IgD-negative memory B cell (primary cell): ENCODE results near the gene PDCD1LG2. TPM values are rescaled to one million over a fixed set of nuclear protein-coding genes. Genes with fewer than 3 reads are reported as not detected.
A peak's percentile ranks its signal among the peaks of the same experiment; 100 is the strongest.

ENCODE experiments used
- H3K27ac Mint-ChIP-seq, 3 donors: one replicate each; pipeline ENCODE4 v1.8.0; 2020 to 2022; ENCODE audit warnings: mild to moderate bottlenecking in 3 of 3, mixed read lengths in 3 of 3, moderate library complexity in 1 of 3
- H3K27me3 Mint-ChIP-seq: one replicate; pipeline ENCODE4 v1.8.0; 2021; ENCODE audit warnings: mixed read lengths
- H3K36me3 Mint-ChIP-seq: one replicate; pipeline ENCODE4 v1.8.0; 2020; ENCODE audit warnings: mild to moderate bottlenecking, mixed read lengths
- H3K4me1 Mint-ChIP-seq, 3 donors: one replicate each; pipeline ENCODE4 v1.8.0; 2020 to 2022; ENCODE audit warnings: mixed read lengths in 3 of 3, mild to moderate bottlenecking in 1 of 3
- H3K4me3 Mint-ChIP-seq, 4 donors: one replicate each; pipeline ENCODE4 v1.8.0; 2020 to 2022; ENCODE audit warnings: mild to moderate bottlenecking in 4 of 4, mixed read lengths in 4 of 4, moderate library complexity in 3 of 4
- H3K9me3 Mint-ChIP-seq, 3 donors: one replicate each; pipeline ENCODE4 v1.8.0; 2020 to 2021; ENCODE audit warnings: mixed read lengths in 3 of 3, mild to moderate bottlenecking in 1 of 3
- polyA plus RNA-seq: library from polyadenylated mRNA; unstranded; fragments of 300-500 nt; fragmentation: Illumina TruSeq; gene quantifications from one replicate; pipeline ENCODE4 v1.2.3, GENCODE V29; 2021

Gene PDCD1LG2
- polyA plus RNA-seq, 1 donor from 2014 or later = 0.18 TPM

DNA sequence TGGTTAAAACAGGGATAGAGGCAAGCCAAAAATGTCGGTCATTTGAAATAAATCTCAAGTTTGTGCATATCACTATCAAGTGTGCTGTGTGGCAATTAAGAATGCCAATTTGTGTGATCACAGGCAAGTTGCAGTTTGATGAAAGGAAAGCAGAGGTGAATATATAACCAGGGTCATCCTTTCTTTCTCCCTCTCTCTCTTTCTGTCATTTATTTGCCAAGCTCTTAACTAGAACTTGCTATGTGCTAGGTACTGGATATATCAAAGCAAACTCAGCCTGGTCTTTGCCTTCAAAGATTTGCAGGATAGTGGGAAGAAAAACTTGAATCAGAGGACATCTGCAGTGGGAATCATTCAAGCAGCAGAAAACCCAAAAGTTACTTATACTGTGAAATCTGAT is 22.0 kb downstream of the PDCD1LG2 start:
- H3K36me3 Mint-ChIP-seq = peaks cover 3% of the 10 kb centered on the region
- peak overlapping the region in 2 of 4 donors; percentile 13 to 82 for H3K4me3 Mint-ChIP-seq
- H3K4me1 Mint-ChIP-seq = peaks cover 41 to 59% (median 55%) of the 10 kb centered on the region in 3 donors
- no peak overlapping the region for H3K27ac Mint-ChIP-seq
- H3K27me3 Mint-ChIP-seq = peaks cover 6% of the 10 kb centered on the region
- H3K9me3 Mint-ChIP-seq = no peaks in the 10 kb centered on the region

DNA sequence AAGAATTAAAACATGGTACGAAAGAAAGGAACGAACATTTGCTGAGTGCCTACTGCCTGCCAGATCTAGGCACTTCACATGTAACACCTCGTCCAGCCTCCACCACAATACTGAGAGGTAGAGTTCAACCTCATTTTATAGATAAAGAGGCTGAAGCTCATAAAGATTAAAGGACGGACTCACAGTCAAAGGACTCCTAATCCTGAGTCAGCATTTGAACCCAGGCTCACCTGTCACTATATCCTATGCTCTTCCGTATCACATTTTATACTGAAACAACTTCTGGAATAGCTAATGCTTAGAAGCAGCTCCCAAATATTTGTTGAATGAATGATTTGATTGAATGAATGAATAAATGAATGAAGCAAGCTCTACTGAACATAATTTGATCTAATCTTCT is 22.5 kb downstream of the PDCD1LG2 start:
- Mint-ChIP-seq H3K9me3 (no peaks in the 10 kb centered on the region), H3K4me1 (peaks cover 41 to 59% (median 55%) of the 10 kb centered on the region in 3 donors), H3K27me3 (peaks cover 6% of the 10 kb centered on the region), H3K36me3 (peaks cover 3% of the 10 kb centered on the region), H3K27ac (no peak overlapping the region), H3K4me3 (peak overlapping the region in 1 of 4 donors; percentile 11)

DNA sequence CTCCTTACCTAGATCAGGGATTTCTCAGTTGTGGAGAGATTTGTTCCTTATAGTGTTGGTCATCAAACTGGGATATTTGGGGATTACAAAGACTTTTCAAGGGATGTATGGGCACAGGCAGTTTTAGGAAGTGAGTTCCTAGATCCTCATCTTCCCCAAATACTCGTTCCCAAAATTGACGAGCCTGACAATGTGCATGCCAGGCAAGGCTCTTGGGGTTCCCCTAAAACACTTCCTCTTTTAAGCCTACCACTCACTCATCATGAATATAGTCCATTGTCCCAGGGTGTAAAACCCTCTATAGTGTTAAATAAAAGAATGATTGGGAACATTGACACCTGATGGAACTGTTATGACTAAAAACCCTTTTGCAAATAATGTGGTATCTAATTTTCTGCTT is 26.4 kb downstream of the PDCD1LG2 start:
- Mint-ChIP-seq H3K27ac (peak overlapping the region in 1 of 3 donors; percentile 65), H3K4me1 (peaks cover 19 to 37% (median 31%) of the 10 kb centered on the region in 3 donors), H3K4me3 (peak overlapping the region in 1 of 4 donors; percentile 60), H3K27me3 (peaks cover 2% of the 10 kb centered on the region), H3K9me3 (no peaks in the 10 kb centered on the region), H3K36me3 (peaks cover 3% of the 10 kb centered on the region)

DNA sequence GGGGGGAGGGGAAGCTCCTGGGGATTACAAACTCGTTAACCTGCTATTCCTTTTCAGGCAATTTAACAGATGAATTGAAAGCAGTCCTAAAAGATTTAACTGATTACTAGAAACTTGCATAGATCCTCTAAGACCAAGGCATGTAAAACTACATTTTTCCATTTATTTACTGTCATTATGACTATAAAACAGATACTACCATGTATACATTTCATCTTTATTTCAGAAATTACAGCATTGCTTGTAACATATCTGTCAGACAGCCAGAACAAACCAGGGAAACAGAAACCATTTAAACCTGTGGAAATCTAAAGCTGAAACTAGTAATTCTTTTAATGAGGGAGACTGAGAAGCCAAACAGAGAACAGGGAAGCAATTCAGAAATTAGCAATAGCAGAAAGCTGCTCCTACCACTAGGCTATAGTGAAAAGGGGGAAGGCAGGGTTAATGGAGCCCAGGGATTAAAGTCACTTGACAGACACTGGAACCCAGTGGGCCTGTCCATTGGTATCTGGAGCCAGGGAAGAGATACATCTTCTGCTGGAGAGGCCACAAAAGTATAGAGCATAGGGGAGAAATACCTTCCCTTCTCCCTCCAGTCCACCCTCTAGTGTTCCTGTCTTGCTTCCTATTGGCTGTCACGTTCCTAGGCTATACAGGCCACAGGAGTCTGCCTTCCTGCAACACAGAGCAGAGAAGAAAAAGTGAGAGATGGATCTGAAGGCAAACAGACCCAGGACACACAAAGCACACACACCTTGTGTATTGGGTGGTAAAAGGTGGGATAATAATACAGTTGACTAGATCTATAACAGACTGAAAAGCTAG is 33.8 kb downstream of the PDCD1LG2 start:
- H3K4me1 Mint-ChIP-seq = peaks cover 0 to 8% (median 5%) of the 10 kb centered on the region in 3 donors
- H3K27ac Mint-ChIP-seq = no peak overlapping the region
- H3K9me3 Mint-ChIP-seq = peaks cover 0 to 3% (median 0%) of the 10 kb centered on the region in 3 donors
- no peak overlapping the region for H3K4me3 Mint-ChIP-seq
- peaks cover 2% of the 10 kb centered on the region for H3K36me3 Mint-ChIP-seq
- no peaks in the 10 kb centered on the region for H3K27me3 Mint-ChIP-seq

GRCh38 chr9:5549658-5550650 is 39.6 kb downstream of the PDCD1LG2 start:
- H3K27me3 Mint-ChIP-seq = no peaks in the 10 kb centered on the region
- H3K4me3 Mint-ChIP-seq = peak overlapping the region in 1 of 4 donors; percentile 49
- H3K36me3 Mint-ChIP-seq = peaks cover 4% of the 10 kb centered on the region
- peak overlapping the region in 1 of 3 donors; percentile 31 for H3K27ac Mint-ChIP-seq
- peaks cover 0 to 3% (median 0%) of the 10 kb centered on the region in 3 donors for H3K9me3 Mint-ChIP-seq
- peaks cover 0 to 11% (median 10%) of the 10 kb centered on the region in 3 donors for H3K4me1 Mint-ChIP-seq

DNA sequence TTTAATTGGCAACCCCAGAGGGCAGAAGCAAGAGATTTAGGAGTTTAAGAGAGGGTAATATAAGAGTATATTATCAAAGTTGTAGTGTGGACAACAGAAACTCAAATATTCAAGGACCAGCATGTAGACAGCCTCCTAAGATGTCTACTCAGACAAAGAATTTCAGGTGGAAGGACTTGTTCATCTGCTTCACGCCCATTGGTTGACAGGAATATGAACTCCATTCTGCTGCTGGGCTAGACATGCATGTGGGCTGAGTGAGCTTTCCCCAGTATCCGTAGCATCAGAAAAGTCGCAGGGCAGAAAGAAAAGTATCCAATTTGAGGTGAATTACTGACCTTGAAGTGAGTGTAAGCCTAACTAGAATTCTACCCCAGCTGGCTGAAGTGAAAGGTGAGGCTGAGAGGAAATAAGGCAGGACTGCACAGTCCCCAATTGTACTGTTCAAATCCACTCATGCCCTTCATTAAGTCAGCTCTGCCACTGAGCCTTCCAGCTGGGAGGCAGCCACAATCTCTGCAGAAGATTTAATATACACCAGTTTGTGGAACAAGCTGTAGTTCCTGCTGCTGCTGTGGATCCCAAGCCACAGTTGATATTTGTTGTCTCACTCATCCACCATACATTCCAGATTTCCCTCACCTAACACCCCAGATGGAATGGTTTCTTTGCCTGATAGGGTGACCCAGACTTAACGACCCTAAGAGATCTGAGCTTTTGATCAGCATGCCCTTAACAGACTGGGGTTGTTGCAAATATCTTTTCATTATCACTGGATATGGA is 41.2 kb downstream of the PDCD1LG2 start:
- H3K36me3 Mint-ChIP-seq = peaks cover 4% of the 10 kb centered on the region
- no peaks in the 10 kb centered on the region for H3K27me3 Mint-ChIP-seq
- H3K27ac Mint-ChIP-seq = peak overlapping the region in 1 of 3 donors; percentile 31
- H3K9me3 Mint-ChIP-seq = peaks cover 0 to 3% (median 0%) of the 10 kb centered on the region in 3 donors
- peaks cover 0 to 12% (median 10%) of the 10 kb centered on the region in 3 donors for H3K4me1 Mint-ChIP-seq
- no peak overlapping the region for H3K4me3 Mint-ChIP-seq

GRCh38 chr9:5552301-5552700 is 42.0 kb downstream of the PDCD1LG2 start:
- peaks cover 4% of the 10 kb centered on the region for H3K36me3 Mint-ChIP-seq
- no peaks in the 10 kb centered on the region for H3K27me3 Mint-ChIP-seq
- peaks cover 0 to 16% (median 15%) of the 10 kb centered on the region in 3 donors for H3K4me1 Mint-ChIP-seq
- peaks cover 0 to 3% (median 0%) of the 10 kb centered on the region in 3 donors for H3K9me3 Mint-ChIP-seq
- no peak overlapping the region for H3K4me3 Mint-ChIP-seq
- H3K27ac Mint-ChIP-seq = no peak overlapping the region

GRCh38 chr9:5553211-5553610 is 42.9 kb downstream of the PDCD1LG2 start:
- Mint-ChIP-seq H3K27ac (peak overlapping the region in 1 of 3 donors; percentile 91), H3K27me3 (no peaks in the 10 kb centered on the region), H3K36me3 (peaks cover 2% of the 10 kb centered on the region), H3K4me3 (no peak overlapping the region), H3K4me1 (peaks cover 7 to 25% (median 23%) of the 10 kb centered on the region in 3 donors), H3K9me3 (peaks cover 0 to 3% (median 0%) of the 10 kb centered on the region in 3 donors)

GRCh38 chr9:5554254-5554653 is 43.9 kb downstream of the PDCD1LG2 start:
- H3K36me3 Mint-ChIP-seq = peaks cover 2% of the 10 kb centered on the region
- no peaks in the 10 kb centered on the region for H3K27me3 Mint-ChIP-seq
- H3K9me3 Mint-ChIP-seq = peaks cover 0 to 3% (median 0%) of the 10 kb centered on the region in 3 donors
- peaks cover 12 to 31% (median 30%) of the 10 kb centered on the region in 3 donors for H3K4me1 Mint-ChIP-seq
- H3K4me3 Mint-ChIP-seq = no peak overlapping the region
- H3K27ac Mint-ChIP-seq = peak overlapping the region in 1 of 3 donors; percentile 91

- Mint-ChIP-seq H3K27me3 (no peaks in the 10 kb centered on the region), H3K9me3 (peaks cover 0 to 3% (median 0%) of the 10 kb centered on the region in 3 donors), H3K4me1 (peaks cover 16 to 36% (median 36%) of the 10 kb centered on the region in 3 donors), H3K27ac (no peak overlapping the region), H3K4me3 (no peak overlapping the region), H3K36me3 (peaks cover 2% of the 10 kb centered on the region)
These were observed 45.9 kb downstream of the PDCD1LG2 start for GRCh38 chr9:5556101-5556705.

DNA sequence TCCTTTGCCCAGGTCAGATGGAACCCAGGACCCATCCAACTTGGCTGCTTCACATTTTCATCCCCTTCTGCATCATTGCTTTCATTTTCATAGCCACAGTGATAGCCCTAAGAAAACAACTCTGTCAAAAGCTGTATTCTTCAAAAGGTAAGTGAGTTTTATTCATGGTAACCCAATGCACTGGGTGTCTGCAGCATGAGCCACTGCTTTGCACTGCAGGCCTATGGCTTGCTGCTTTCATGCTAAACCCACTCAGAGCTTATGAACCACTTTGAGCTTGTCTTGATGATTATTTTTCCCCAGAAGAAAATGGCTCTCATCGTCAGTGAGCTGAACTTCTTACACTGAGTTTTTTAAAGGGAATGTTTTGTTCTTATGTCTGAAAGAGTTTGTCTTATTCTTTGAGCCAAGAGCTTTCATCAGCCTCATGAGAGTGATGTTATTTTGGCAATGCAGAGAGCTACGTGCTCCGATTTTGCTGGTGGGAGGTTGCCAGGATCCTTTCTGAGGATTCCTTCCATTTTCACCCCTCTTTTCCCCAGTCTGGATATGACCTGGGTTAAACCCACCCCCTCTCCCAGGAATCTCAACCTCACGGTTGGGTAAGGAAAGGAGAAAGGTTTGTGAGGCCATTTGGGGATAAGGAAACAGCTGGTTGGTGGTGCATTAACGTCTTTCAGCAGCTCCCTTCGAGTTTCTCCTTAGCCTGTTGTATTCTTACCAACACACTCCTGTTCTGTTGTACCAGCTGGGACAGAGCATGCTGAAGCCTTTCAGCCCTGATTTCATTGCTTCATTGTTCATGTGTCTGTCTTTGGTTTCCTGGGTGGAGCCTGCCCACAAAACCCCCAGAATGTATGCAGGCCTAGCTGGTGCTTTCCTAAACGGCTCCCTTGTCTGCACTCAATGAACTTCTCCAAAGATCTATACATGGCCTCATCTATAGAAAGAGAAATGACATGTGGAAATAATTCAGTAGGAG is 47.6 kb downstream of the PDCD1LG2 start:
- Mint-ChIP-seq H3K36me3 (peaks cover 4% of the 10 kb centered on the region), H3K4me1 (peaks cover 16 to 36% (median 36%) of the 10 kb centered on the region in 3 donors), H3K4me3 (peak overlapping the region in 2 of 4 donors; percentile 65 to 83), H3K27me3 (no peaks in the 10 kb centered on the region), H3K27ac (peak overlapping the region in 2 of 3 donors; percentile 86 to 92), H3K9me3 (peaks cover 3 to 6% (median 3%) of the 10 kb centered on the region in 3 donors)

- peaks cover 0 to 6% (median 3%) of the 10 kb centered on the region in 3 donors for H3K9me3 Mint-ChIP-seq
- H3K4me3 Mint-ChIP-seq = no peak overlapping the region
- peaks cover 2% of the 10 kb centered on the region for H3K36me3 Mint-ChIP-seq
- H3K4me1 Mint-ChIP-seq = peaks cover 16 to 32% (median 29%) of the 10 kb centered on the region in 3 donors
- no peaks in the 10 kb centered on the region for H3K27me3 Mint-ChIP-seq
- H3K27ac Mint-ChIP-seq = no peak overlapping the region
These were observed 49.3 kb downstream of the PDCD1LG2 start for GRCh38 chr9:5559659-5560058.
